NCI-H146 (cell line): ENCODE results near the gene IFNK.
A peak's percentile ranks its signal among the peaks of the same experiment; 100 is the strongest.

Experiments used
- DNase-seq: peaks from one replicate; lab custom pipeline; 2025; lab: John Stamatoyannopoulos, UW

The IFNK gene

GRCh38 chr9:27539479-27540441 is 15.7 kb downstream of the IFNK start:
- DNase-seq, result no peak

- DNase-seq, result no peak
Measured at GRCh38 chr9:27540502-27540901, 16.4 kb downstream of the IFNK start.

GRCh38 chr9:27541740-27542139 is 17.6 kb downstream of the IFNK start:
- DNase-seq, result no peak

DNA sequence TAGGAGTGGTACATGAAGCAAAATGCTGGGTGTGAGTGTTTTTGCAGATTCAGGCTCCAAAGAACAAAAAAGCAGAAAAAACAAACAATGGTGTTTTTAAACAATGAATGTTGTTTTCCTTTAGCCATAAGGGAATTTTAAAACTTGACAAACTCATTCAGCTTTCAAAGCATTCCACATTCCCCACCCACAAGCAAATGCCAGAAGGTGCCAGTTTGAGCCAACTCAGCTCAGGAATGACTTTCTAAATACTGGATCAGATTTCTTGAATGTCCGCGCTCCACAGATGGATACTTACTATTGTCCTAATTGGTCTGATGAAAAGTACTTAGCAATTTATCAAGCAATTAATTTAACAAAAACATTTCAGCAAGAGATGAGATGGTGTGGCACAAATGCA is 18.4 kb downstream of the IFNK start:
- no peak for DNase-seq

DNA sequence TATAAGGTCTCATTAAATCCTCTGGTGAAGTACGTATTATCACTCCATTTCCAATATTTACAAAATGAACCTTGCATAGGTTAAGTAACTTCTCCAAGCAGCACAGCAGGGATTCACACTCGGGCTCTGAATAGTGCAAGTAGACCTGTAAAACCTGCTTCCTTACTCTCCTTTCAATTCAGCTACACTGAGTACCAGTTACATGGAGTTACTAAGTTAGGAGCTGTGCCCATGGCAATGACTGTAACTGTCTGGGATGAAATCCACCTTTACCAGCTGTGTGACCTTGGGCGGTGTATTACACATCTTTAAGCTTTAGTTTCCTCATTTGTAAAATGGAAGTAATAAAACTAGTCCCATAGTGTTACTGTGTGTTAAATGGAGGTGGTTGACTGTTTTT is 21.4 kb downstream of the IFNK start:
- DNase-seq, result no peak

DNA sequence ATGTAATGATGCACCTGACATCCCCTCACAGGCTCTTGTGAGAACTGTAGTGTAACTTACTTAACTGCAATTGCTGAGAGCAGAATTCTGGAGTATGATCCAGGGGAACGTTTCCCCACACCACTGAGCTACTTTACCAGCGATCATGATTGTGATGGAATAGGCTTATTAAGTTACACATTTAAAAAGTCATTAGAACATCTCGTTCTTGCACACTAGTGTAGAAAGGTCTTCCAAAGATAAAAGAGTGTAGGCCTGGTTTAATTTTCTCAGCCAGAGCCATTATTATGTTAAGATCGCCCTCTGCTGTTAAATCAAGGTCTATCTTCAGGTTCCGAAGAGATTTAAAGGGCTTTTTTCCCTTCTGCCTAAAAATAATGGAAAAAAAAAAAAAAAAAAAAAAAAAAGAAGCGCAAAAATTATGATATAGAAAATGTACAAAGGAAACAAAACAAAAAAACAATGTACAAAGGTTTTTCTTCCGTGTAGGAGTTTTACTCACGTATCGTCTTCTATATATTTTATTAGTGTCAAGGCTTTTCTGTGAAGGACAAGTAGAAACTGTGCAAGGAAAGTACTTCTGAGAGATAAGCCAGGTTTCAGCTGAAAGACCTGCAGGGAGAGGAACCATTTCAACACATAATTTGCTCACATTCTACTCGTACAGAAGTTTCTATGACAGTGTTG is 24.1 kb downstream of the IFNK start:
- peak; percentile 42 for DNase-seq

- no peak for DNase-seq
Measured at GRCh38 chr9:27549196-27549755, 25.2 kb downstream of the IFNK start.

DNA sequence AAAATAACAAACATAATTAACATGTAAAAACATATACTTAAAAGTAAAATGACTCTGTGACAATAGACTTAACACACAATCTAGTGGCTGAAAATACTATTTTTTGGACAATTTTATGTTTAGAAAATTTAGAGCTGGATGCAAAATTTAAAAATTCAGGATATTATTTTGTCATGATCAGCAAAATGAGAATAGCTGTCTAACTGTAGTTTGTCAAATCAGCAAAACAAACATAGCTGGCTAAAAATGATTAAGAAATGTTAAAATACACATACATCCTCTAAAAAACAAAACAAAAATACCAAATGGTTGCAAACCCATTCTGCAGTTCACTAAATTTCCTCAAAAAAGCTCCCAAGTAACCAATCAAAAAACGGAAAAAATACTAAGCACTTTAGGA is 30.6 kb downstream of the IFNK start:
- DNase-seq, result no peak

GRCh38 chr9:27556470-27556869 is 32.4 kb downstream of the IFNK start:
- DNase-seq, result no peak

- DNase-seq, result no peak
Measured at GRCh38 chr9:27558307-27558706, 34.2 kb downstream of the IFNK start.

DNA sequence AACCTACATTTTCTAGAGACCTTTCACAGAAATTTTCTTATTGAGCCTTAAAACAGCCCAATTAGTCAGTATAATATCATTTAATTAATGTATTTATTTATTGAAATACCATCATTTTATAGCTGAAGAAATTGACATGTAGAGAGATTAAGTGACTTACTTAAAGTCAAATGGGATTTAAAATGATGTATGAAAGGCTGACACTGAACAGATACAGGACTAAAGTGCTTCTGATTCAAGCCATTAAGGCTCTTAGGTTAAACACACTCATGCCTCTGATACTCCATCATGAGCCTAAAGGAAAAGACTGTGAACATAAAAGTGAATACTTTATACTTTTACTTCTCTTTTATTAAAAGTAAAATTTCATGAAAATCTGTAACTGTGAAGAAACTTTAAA is 36.4 kb downstream of the IFNK start:
- DNase-seq, result no peak

- DNase-seq, result no peak
Measured at GRCh38 chr9:27561685-27562084, 37.6 kb downstream of the IFNK start.

DNA sequence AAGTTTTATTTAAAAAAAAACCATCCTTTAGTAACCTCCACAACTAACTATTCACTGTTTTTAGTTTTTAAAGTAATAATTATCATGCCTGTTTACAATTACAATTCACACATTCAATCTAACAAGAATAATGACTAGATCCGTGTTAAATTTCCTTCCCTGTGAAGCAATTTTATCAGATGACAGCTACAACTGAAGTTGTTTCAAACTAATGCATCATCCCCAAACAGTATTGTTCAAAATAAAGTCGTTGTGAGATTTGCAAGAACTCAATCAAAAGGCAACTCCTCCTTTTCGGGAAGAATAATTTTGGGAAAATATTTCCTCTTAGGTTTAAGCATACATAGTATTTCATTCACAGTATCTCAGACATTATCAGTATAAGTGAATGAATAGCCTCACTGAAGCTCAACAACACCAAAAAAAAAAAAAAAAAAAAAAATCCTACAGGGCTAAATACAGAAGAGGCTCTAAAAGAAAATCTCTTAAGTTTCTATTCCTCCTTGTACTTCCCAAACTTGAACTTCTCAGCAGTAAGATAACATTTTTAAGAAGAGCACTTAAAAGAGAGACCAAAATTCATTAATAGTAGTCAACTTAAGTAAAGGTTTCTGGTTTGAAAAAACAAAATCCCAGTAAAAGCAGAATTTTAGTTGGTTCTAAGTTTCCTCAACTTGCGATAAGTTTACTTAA is 39.8 kb downstream of the IFNK start:
- DNase-seq, result no peak

DNA sequence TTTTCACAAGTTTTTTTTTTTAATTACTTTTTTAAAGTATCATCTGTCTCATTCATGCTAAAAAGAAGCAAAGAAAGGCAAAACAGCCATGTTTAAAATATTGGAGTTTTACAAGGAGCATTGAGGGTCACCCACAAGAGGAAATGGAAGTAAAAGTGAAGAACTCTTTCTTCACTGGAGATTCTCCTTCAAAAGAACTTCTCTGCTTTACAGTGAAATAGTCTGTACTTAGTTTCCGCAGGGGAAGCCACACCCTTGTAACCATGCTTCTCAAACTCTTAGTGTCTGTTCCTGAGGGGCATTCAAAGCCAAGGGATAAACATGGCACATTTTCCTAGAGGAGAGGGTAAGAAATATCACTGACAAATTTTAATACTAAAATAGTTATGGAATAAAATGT is 40.6 kb downstream of the IFNK start:
- no peak for DNase-seq

GRCh38 chr9:27565696-27566095 is 41.6 kb downstream of the IFNK start:
- DNase-seq, result no peak

DNA sequence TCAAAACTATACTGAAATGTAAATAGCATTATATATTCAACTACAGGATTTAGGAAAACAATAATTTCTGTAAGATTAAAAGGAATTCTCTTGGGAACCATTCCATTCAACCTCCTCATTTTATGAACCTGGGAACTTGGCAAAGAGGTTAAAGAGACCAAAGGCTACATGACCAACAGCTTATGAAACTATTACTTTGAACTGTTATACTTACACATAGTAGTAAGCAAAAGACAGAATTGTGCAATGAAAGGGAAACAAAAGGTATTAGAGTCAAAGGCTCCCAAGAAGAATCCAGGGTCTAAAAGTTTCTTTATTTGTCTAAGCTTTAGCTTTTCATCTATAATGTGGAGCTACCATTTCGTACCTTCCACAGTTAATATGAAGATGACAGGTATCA is 42.0 kb downstream of the IFNK start:
- no peak for DNase-seq

DNA sequence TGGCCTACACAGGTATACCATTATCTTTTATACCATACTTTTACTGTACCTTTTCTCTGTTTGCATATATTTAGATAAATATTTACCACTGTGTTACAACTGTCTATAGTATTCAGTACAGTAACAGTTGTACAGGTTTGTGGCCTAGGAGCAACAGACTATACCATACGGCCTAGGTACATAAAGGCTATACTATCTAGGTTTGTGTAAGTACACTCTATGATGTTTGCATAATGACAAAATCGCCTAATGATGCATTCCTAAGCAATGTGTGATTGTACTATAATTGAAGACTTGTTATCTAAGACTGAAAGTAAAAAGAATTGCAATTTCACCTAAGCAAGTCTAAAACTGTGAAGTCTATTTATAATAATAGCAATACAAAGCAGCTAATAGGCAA is 45.3 kb downstream of the IFNK start:
- DNase-seq, result no peak

GRCh38 chr9:27571011-27571410 is 46.9 kb downstream of the IFNK start:
- no peak for DNase-seq

- DNase-seq, result no peak
Measured at GRCh38 chr9:27572061-27572460, 48.0 kb downstream of the IFNK start.

GRCh38 chr9:27572566-27572917 is 48.5 kb downstream of the IFNK start:
- DNase-seq, result peak; percentile 66

GRCh38 chr9:27572918-27573633 is 49.0 kb downstream of the IFNK start, which contains the start of gene C9orf72:
C9orf72 (minus strand) TSS chr9:27573481; CDS start chr9:27567120, 6,361 bp downstream.
- DNase-seq, result peak; percentile 89
